HepG2 (cell line): ENCODE results near the gene TMEM134. TPM values are rescaled to one million over a fixed set of nuclear protein-coding genes. Genes with fewer than 3 reads are reported as not detected.

Source experiments
- CHD4 ChIP-seq: fragments of 200-600 bp; sonication (generic); IDR thresholded peaks from 2 replicates; pipeline ENCODE4 v1.7.0; 2017; ENCODE audit warnings: mild to moderate bottlenecking, low read length, borderline replicate concordance
- CSRNP2 ChIP-seq: sonication (generic); formaldehyde crosslinking; conservative IDR thresholded peaks from 2 replicates; pipeline ENCODE4 v1.8.0; 2022; ENCODE audit warnings: low read depth, missing genetic modification reagents
- GABPB1 ChIP-seq: IDR thresholded peaks from 2 replicates; pipeline ENCODE4 v1.6.1; 2016; ENCODE audit warnings: mild to moderate bottlenecking, missing genetic modification reagents, moderate library complexity, missing compliant biosample characterization
- HES4 ChIP-seq: sonication (generic); formaldehyde crosslinking; IDR thresholded peaks from 2 replicates; pipeline ENCODE4 v1.9.0; 2021; ENCODE audit warnings: mild to moderate bottlenecking, missing genetic modification reagents, borderline replicate concordance
- MED13 ChIP-seq: sonication (generic); formaldehyde crosslinking; IDR thresholded peaks from 2 replicates; pipeline ENCODE4 v1.5.0; 2020; ENCODE audit warnings: missing genetic modification reagents
- PLSCR1 ChIP-seq: sonication (generic); formaldehyde crosslinking; IDR thresholded peaks from 2 replicates; pipeline ENCODE4 v1.5.0; 2020; ENCODE audit warnings: missing genetic modification reagents, mild to moderate bottlenecking, borderline replicate concordance
- POGK ChIP-seq: sonication (generic); formaldehyde crosslinking; conservative IDR thresholded peaks from 2 replicates; pipeline ENCODE4 v1.8.0; 2022; ENCODE audit warnings: mild to moderate bottlenecking, moderate library complexity, missing genetic modification reagents
- POLR2AphosphoS2 ChIP-seq: IDR thresholded peaks from 2 replicates; pipeline ENCODE4 v1.6.1; 2011; ENCODE audit warnings: low read depth, low read length, improper control_type of control experiment
- PREB ChIP-seq: sonication (generic); formaldehyde crosslinking; IDR thresholded peaks from 2 replicates; pipeline ENCODE4 v1.4.0; 2020; ENCODE audit warnings: missing genetic modification reagents
- RAD21 ChIP-seq: fragments of 450-650 bp; formaldehyde crosslinking; IDR thresholded peaks from 2 replicates; pipeline ENCODE4 v1.5.0; 2020; ENCODE audit warnings: mild to moderate bottlenecking
- RCOR2 ChIP-seq: IDR thresholded peaks from 2 replicates; pipeline ENCODE4 v1.6.1; 2016; ENCODE audit warnings: missing biosample characterization, missing genetic modification reagents
- RNF2 ChIP-seq: fragments of 450-650 bp; conservative IDR thresholded peaks from 2 replicates; pipeline ENCODE4 v1.6.1; 2016; ENCODE audit warnings: low read depth
- SAP130 ChIP-seq: IDR thresholded peaks from 2 replicates; pipeline ENCODE4 v1.6.1; 2016; ENCODE audit warnings: low read depth
- SRSF9 ChIP-seq: fragments of 200-400 bp; formaldehyde crosslinking; IDR thresholded peaks from 2 replicates; pipeline ENCODE4 v1.6.1; 2018; ENCODE audit warnings: borderline replicate concordance, mild to moderate bottlenecking, low read depth, low read length; ENCODE audit not compliant: insufficient read depth, poor library complexity, severe bottlenecking
- ZBTB43 ChIP-seq: sonication (generic); formaldehyde crosslinking; conservative IDR thresholded peaks from 2 replicates; pipeline ENCODE4 v1.4.0; 2020; ENCODE audit warnings: missing genetic modification reagents
- ZMAT5 ChIP-seq: sonication (generic); formaldehyde crosslinking; IDR thresholded peaks from 2 replicates; pipeline ENCODE4 v1.5.0; 2020; ENCODE audit warnings: mild to moderate bottlenecking, low read depth, missing genetic modification reagents, borderline replicate concordance
- ZNF10 ChIP-seq: sonication (generic); formaldehyde crosslinking; IDR thresholded peaks from 2 replicates; pipeline ENCODE4 v1.4.0; 2020; ENCODE audit warnings: mild to moderate bottlenecking, low read depth, missing genetic modification reagents, borderline replicate concordance
- ZNF232 ChIP-seq: sonication (generic); formaldehyde crosslinking; IDR thresholded peaks from 2 replicates; pipeline ENCODE4 v1.4.0; 2020; ENCODE audit warnings: missing genetic modification reagents, borderline replicate concordance
- ZNF549 ChIP-seq: sonication (generic); formaldehyde crosslinking; IDR thresholded peaks from 2 replicates; pipeline ENCODE4 v1.5.0; 2020; ENCODE audit warnings: missing genetic modification reagents
- ZNF605 ChIP-seq: sonication (generic); formaldehyde crosslinking; IDR thresholded peaks from 2 replicates; pipeline ENCODE4 v1.8.0; 2022; ENCODE audit warnings: mild to moderate bottlenecking, missing genetic modification reagents
- ZNF619 ChIP-seq: sonication (generic); formaldehyde crosslinking; IDR thresholded peaks from 2 replicates; pipeline ENCODE4 v1.4.0; 2020; ENCODE audit warnings: mild to moderate bottlenecking, missing genetic modification reagents
- ZNF788 ChIP-seq: sonication (generic); formaldehyde crosslinking; IDR thresholded peaks from 2 replicates; pipeline ENCODE4 v1.5.0; 2020; ENCODE audit warnings: mild to moderate bottlenecking, missing genetic modification reagents, borderline replicate concordance
- ZSCAN31 ChIP-seq: sonication (generic); formaldehyde crosslinking; IDR thresholded peaks from 2 replicates; pipeline ENCODE4 v1.5.0; 2020; ENCODE audit warnings: low read depth, mild to moderate bottlenecking, missing genetic modification reagents
- polyA plus RNA-seq, 8 experiments: library from polyadenylated mRNA; depleted of rRNA in 3 of 8; stranded (reverse) in 7 of 8; unstranded in 1 of 8; fragments of >200 nt; fragmentation: Illumina TruSeq in 4 of 8; extraction: Trizol in 4 of 8; gene quantifications; 2 replicates each; pipeline versions ENCODE4 v1.2.1 to v1.2.3, GENCODE V29; 2011 to 2016; ENCODE audit warnings: low read depth in 4 of 8, missing spikeins in 1 of 8, mixed read lengths in 1 of 8; ENCODE audit not compliant: insufficient read depth in 1 of 8
- total RNA-seq, 5 experiments: library from RNA; depleted of rRNA; stranded (reverse); fragments of >200 nt; fragmentation: Illumina TruSeq; extraction: Trizol; gene quantifications; 2 replicates each; pipeline ENCODE4 v1.2.3, GENCODE V29; 2016; ENCODE audit warnings: low read depth in 1 of 5

Gene TMEM134
- total and polyA plus RNA-seq, 2 of the 13 experiments (the other 11 are each of a cell fraction or from before 2014, with no cell fraction given) = 6.9 to 26.9 TPM

GRCh38 chr11:67420646-67421429 lies 48.2 kb downstream of the TMEM134 start (continued):
- no peak for TF ChIP-seq PREB
- peak; percentile 50 for TF ChIP-seq RAD21
- no peak for TF ChIP-seq SRSF9
- no peak for TF ChIP-seq ZNF788
- TF ChIP-seq GABPB1 (CRISPR knock-in tag) = peak; percentile 37; the same call in 1 of the 2 replicates
- no peak for TF ChIP-seq RCOR2 (CRISPR knock-in tag)
- no peak for TF ChIP-seq MED13 (CRISPR knock-in tag)
- no peak for TF ChIP-seq PLSCR1 (CRISPR knock-in tag)
- TF ChIP-seq CSRNP2 = 0 out of 2 replicates have a peak, but pooled peaks have one; percentile 61
- peak; percentile 64; the same call in 1 of the 2 replicates for TF ChIP-seq SAP130 (CRISPR knock-in tag)
- TF ChIP-seq CHD4 = no peak
- TF ChIP-seq ZNF605 (CRISPR knock-in tag) = no peak
- no peak for TF ChIP-seq POGK
- TF ChIP-seq ZSCAN31 = peak; percentile 84
- peak; percentile 92 for TF ChIP-seq RNF2
- TF ChIP-seq ZBTB43 = peak; percentile 64; the same call in 1 of the 2 replicates
- no peak for TF ChIP-seq ZMAT5
- no peak for TF ChIP-seq ZNF549
- TF ChIP-seq POLR2AphosphoS2 = no peak
- no peak for TF ChIP-seq ZNF619 (CRISPR knock-in tag)
- TF ChIP-seq ZNF232 = no peak
- peak; percentile 92 for TF ChIP-seq HES4
- TF ChIP-seq ZNF10 (CRISPR knock-in tag) = no peak
